SK-N-SH (cell line): ENCODE measurements around the gene ZMYND8. TPM values are rescaled to one million over a fixed set of nuclear protein-coding genes. Genes with fewer than 3 reads are reported as not detected.

ENCODE experiments used
- CTCF ChIA-PET: fragments of 300-600, 350-600 bp; formaldehyde crosslinking; extraction: SDS; loops from one replicate; lab custom pipeline; 2021; lab: Yijun Ruan, JAX
- POLR2A ChIA-PET: fragments of 350-600 bp; sonication (Branson Sonifier 250); formaldehyde crosslinking; extraction: SDS; loops from one replicate; lab custom pipeline; 2020; ENCODE audit warnings: antibody characterized with exemption, inconsistent platforms; lab: Yijun Ruan, JAX
- DNase-seq: peaks from one replicate; pipeline ENCODE4 v3.0.0; 2012
- H2AFZ ChIP-seq: fragments of 200-600 bp; sonication (generic); 2 replicates; pipeline ENCODE4 v1.8.1; 2016; ENCODE audit warnings: antibody characterized with exemption, mild to moderate bottlenecking, low read depth
- H3F3A ChIP-seq: fragments of 200-600 bp; sonication (generic); replicated peaks from 2 replicates; pipeline ENCODE3; 2016; ENCODE audit warnings: antibody characterized with exemption, mild to moderate bottlenecking; ENCODE audit not compliant: insufficient read depth
- H3K27ac ChIP-seq, 2 experiments: fragments of 200-500 bp in 1 of 2; fragments of 200-600 bp in 1 of 2; sonication (Bioruptor generic) in 1 of 2; sonication (generic), shearing (Covaris generic) in 1 of 2; 2 replicates each; pipeline versions ENCODE4 v1.5.1 to v1.6.1; 2014 to 2016; ENCODE audit warnings: low read depth in 2 of 2, inconsistent platforms in 1 of 2, low read length in 1 of 2, mild to moderate bottlenecking in 1 of 2, mixed read lengths in 1 of 2
- H3K27me3 ChIP-seq: fragments of 200-600 bp; sonication (generic), shearing (Covaris generic); 2 replicates; pipeline ENCODE4 v1.6.1; 2016; ENCODE audit warnings: mixed run types; ENCODE audit not compliant: insufficient read depth
- H3K36me3 ChIP-seq, 2 experiments: fragments of 200-500 bp in 1 of 2; fragments of 200-600 bp in 1 of 2; sonication (Bioruptor generic) in 1 of 2; sonication (generic) in 1 of 2; replicated peaks in 1 of 2; 2 replicates each; pipeline versions ENCODE3 to v1.5.1; 2014 to 2016; ENCODE audit warnings: low read length in 1 of 2, mild to moderate bottlenecking in 1 of 2; ENCODE audit not compliant: insufficient read depth in 2 of 2, control insufficient read depth in 1 of 2
- H3K4me1 ChIP-seq, 2 experiments: fragments of 200-500 bp in 1 of 2; fragments of 200-600 bp in 1 of 2; sonication (Bioruptor generic) in 1 of 2; sonication (generic), shearing (Covaris generic) in 1 of 2; 2 replicates each; pipeline versions ENCODE4 v1.5.1 to v1.6.1; 2014 to 2016; ENCODE audit warnings: low read depth in 1 of 2, low read length in 1 of 2, mixed run types in 1 of 2; ENCODE audit not compliant: insufficient read depth in 2 of 2, control insufficient read depth in 1 of 2
- H3K4me2 ChIP-seq: fragments of 200-600 bp; sonication (generic), shearing (Covaris generic); 2 replicates; pipeline ENCODE4 v1.6.1; 2017; ENCODE audit warnings: mixed run types
- H3K4me3 ChIP-seq, 2 experiments: fragments of 200-500 bp in 1 of 2; fragments of 200-600 bp in 1 of 2; sonication (Bioruptor generic) in 1 of 2; sonication (generic), shearing (Covaris generic) in 1 of 2; 2 replicates each; pipeline versions ENCODE4 v1.5.1 to v1.8.1; 2014 to 2016; ENCODE audit warnings: low read depth in 2 of 2, inconsistent platforms in 1 of 2, low read length in 1 of 2, mild to moderate bottlenecking in 1 of 2, mixed read lengths in 1 of 2, moderate library complexity in 1 of 2
- H3K79me2 ChIP-seq: fragments of 200-600 bp; sonication (generic); 2 replicates; pipeline ENCODE4 v1.8.1; 2017; ENCODE audit warnings: mild to moderate bottlenecking; ENCODE audit not compliant: insufficient read depth
- H3K9ac ChIP-seq: fragments of 200-600 bp; sonication (generic); 2 replicates; pipeline ENCODE4 v1.6.1; 2017; ENCODE audit warnings: mixed run types
- H3K9me2 ChIP-seq: fragments of 200-600 bp; sonication (generic); 2 replicates; pipeline ENCODE4 v1.6.1; 2017; ENCODE audit warnings: mixed run types
- H3K9me3 ChIP-seq: fragments of 200-600 bp; sonication (generic); 2 replicates; pipeline ENCODE4 v1.6.1; 2017; ENCODE audit warnings: mixed run types, mild to moderate bottlenecking, moderate library complexity
- H4K20me1 ChIP-seq: fragments of 200-600 bp; sonication (generic); 2 replicates; pipeline ENCODE4 v1.6.1; 2017; ENCODE audit warnings: mild to moderate bottlenecking, mixed run types; ENCODE audit not compliant: insufficient read depth
- MEF2A ChIP-seq: IDR thresholded peaks from 2 replicates; pipeline ENCODE4 v1.4.0; 2012; ENCODE audit warnings: low read depth, borderline replicate concordance
- MXI1 ChIP-seq: IDR thresholded peaks from 2 replicates; pipeline ENCODE4 v1.6.1; 2012; ENCODE audit warnings: mild to moderate bottlenecking, low read depth, low read length, improper control_type of control experiment
- NFIC ChIP-seq: IDR thresholded peaks from 2 replicates; pipeline ENCODE4 v1.4.0; 2012; ENCODE audit warnings: borderline replicate concordance
- POLR2AphosphoS5 ChIP-seq: IDR thresholded peaks from 2 replicates; pipeline ENCODE4 v1.6.1; 2012; ENCODE audit warnings: low read depth, low read length
- REST ChIP-seq: IDR thresholded peaks from 2 replicates; pipeline ENCODE4 v1.6.1; 2012; ENCODE audit warnings: mild to moderate bottlenecking, low read depth, low read length, moderate library complexity
- RFX5 ChIP-seq: IDR thresholded peaks from 2 replicates; pipeline ENCODE4 v1.6.1; 2012; ENCODE audit warnings: mild to moderate bottlenecking, improper control_type of control experiment, low read length
- SIN3A ChIP-seq: IDR thresholded peaks from 2 replicates; pipeline ENCODE4 v1.6.1; 2012; ENCODE audit warnings: low read depth, mild to moderate bottlenecking, low read length, moderate library complexity, borderline replicate concordance
- SMC3 ChIP-seq: IDR thresholded peaks from 2 replicates; pipeline ENCODE4 v1.6.1; 2012; ENCODE audit warnings: low read depth, low read length, improper control_type of control experiment
- USF1 ChIP-seq: IDR thresholded peaks from 2 replicates; pipeline ENCODE4 v1.4.0; 2012; ENCODE audit warnings: low read depth, borderline replicate concordance
- USF2 ChIP-seq: fragments of 150-350 bp; IDR thresholded peaks from 2 replicates; pipeline ENCODE4 v1.6.1; 2017; ENCODE audit warnings: antibody characterized with exemption, low read length, low read depth, borderline replicate concordance
- WGBS: methylation state at CpG from one replicate; pipeline ENCODE4 v1.1.6; 2017; ENCODE audit warnings: low lambda C conversion rate; 5-methylcytosine and 5-hydroxymethylcytosine counted together
- polyA plus RNA-seq, 3 experiments: library from polyadenylated mRNA; depleted of rRNA; stranded (reverse); fragments of >200 nt; gene quantifications; 2 replicates each; pipeline ENCODE4 v1.2.3, GENCODE V29; 2012

Gene ZMYND8
- polyA plus RNA-seq, 1 of the 3 experiments (the other 2 are of a cell fraction): 25.3 TPM

GRCh38 chr20:47287609-47288144, 68.8 kb downstream of the ZMYND8 start:
- CTCF ChIA-PET: interaction anchor here (2.8 to 3.1 kb wide), 2 partner anchors 14 to 96 kb away, joined by 11 to 14 read pairs; no protein-coding TSS in a partner anchor
- POLR2A ChIA-PET: no interaction called here
- H3K9ac ChIP-seq: no peak overlapping the region
- no peak for DNase-seq
- no peak overlapping the region for H3K4me3 ChIP-seq
- no peak overlapping the region for H3K4me2 ChIP-seq
- no peak overlapping the region for H2AFZ ChIP-seq
- peaks cover 20% of the 10 kb centered on the region for H3K79me2 ChIP-seq
- H3K9me2 ChIP-seq: no peaks in the 10 kb centered on the region
- 95% methylated on average over 6 of the region's 6 CpGs for WGBS
- no peak overlapping the region for H3K27ac ChIP-seq
- no peaks in the 10 kb centered on the region for H3K9me3 ChIP-seq
- no peaks in the 10 kb centered on the region for H3K27me3 ChIP-seq
- TF ChIP-seq USF1: no peak
- no peak for TF ChIP-seq MEF2A
- TF ChIP-seq USF2: no peak
- TF ChIP-seq SIN3A: no peak
- TF ChIP-seq MXI1: no peak
- no peak for TF ChIP-seq SMC3
- peaks cover 64 to 88% of the 10 kb centered on the region in 2 experiments for H3K36me3 ChIP-seq
- H4K20me1 ChIP-seq: no peaks in the 10 kb centered on the region
- H3F3A ChIP-seq: peaks cover 24% of the 10 kb centered on the region
- H3K4me1 ChIP-seq: peaks cover 0 to 10% of the 10 kb centered on the region in 2 experiments; a peak in 2 of 4 replicates

GRCh38 chr20:47286681-47287080, 69.8 kb downstream of the ZMYND8 start:
- peaks cover 0 to 10% of the 10 kb centered on the region in 2 experiments; a peak in 2 of 4 replicates for H3K4me1 ChIP-seq
- no peak overlapping the region for H2AFZ ChIP-seq
- no peak for DNase-seq
- peaks cover 20% of the 10 kb centered on the region for H3K79me2 ChIP-seq
- no peak overlapping the region for H3K4me2 ChIP-seq
- ChIA-PET CTCF (interaction anchor here (2.8 to 3.1 kb wide), 2 partner anchors 13 to 97 kb away, joined by 11 to 14 read pairs; no protein-coding TSS in a partner anchor), POLR2A (no interaction called here)
- H3K9me2 ChIP-seq: no peaks in the 10 kb centered on the region
- no peaks in the 10 kb centered on the region for H3K9me3 ChIP-seq
- no peaks in the 10 kb centered on the region for H3K27me3 ChIP-seq
- TF ChIP-seq NFIC: no peak
- TF ChIP-seq, all 33 proteins: peak for 0
- H3K9ac ChIP-seq: no peak overlapping the region
- H3K27ac ChIP-seq: no peak overlapping the region
- no peak overlapping the region for H3K4me3 ChIP-seq
- 97% methylated on average over 5 of the region's 5 CpGs for WGBS
- H3F3A ChIP-seq: peaks cover 15% of the 10 kb centered on the region
- peaks cover 64 to 86% of the 10 kb centered on the region in 2 experiments for H3K36me3 ChIP-seq
- H4K20me1 ChIP-seq: no peaks in the 10 kb centered on the region

- no peak overlapping the region for H3K4me2 ChIP-seq
- WGBS: 93% methylated on average over 4 of the region's 4 CpGs
Observed at GRCh38 chr20:47285189-47285588, 71.3 kb downstream of the ZMYND8 start.

More at GRCh38 chr20:47285189-47285588, 71.3 kb downstream of the ZMYND8 start:
- H3K27me3 ChIP-seq: no peaks in the 10 kb centered on the region
- H3K9me2 ChIP-seq: no peaks in the 10 kb centered on the region
- no peak overlapping the region for H3K27ac ChIP-seq
- no peaks in the 10 kb centered on the region for H3K9me3 ChIP-seq
- no peak overlapping the region for H3K9ac ChIP-seq
- H4K20me1 ChIP-seq: no peaks in the 10 kb centered on the region
- TF ChIP-seq REST (no peak), MXI1 (no peak), RFX5 (no peak), POLR2AphosphoS5 (no peak)
- no peak overlapping the region for H3K4me3 ChIP-seq
- H3K36me3 ChIP-seq: peaks cover 65 to 80% of the 10 kb centered on the region in 2 experiments
- no peak overlapping the region for H2AFZ ChIP-seq
- H3K4me1 ChIP-seq: peaks cover 0 to 10% of the 10 kb centered on the region in 2 experiments; a peak in 2 of 4 replicates
- ChIA-PET CTCF (interaction anchor here (6.3 to 16.3 kb wide), 2 partner anchors 13 to 96 kb away, joined by 56 to 546 read pairs; no protein-coding TSS in a partner anchor), POLR2A (no interaction called here)
- no peak for DNase-seq
- H3K79me2 ChIP-seq: peaks cover 20% of the 10 kb centered on the region
- peaks cover 9% of the 10 kb centered on the region for H3F3A ChIP-seq
